Panc1 (cell line): Measurements from ENCODE around the gene CDCA7L. TPM values are rescaled to one million over a fixed set of nuclear protein-coding genes. Genes with fewer than 3 reads are reported as not detected.

Experiments used
- ATAC-seq: fragments of 200-7000 bp; cut with Tn5 transposase; 2 replicates; pipeline ENCODE4 v1.9.1; 2020; ENCODE audit warnings: mild to moderate bottlenecking, moderate library complexity
- BruUV-seq: library from RNA; stranded (reverse); fragments of 400-500 nt; replicated peaks from 2 replicates; lab custom pipeline; 2021; lab: Mats Ljungman, UMichigan
- CTCF ChIA-PET: fragments of 300-600 bp; sonication (Branson Sonifier 250); formaldehyde crosslinking; loops from one replicate; lab custom pipeline; 2022; ENCODE audit warnings: antibody characterized with exemption; lab: Charles Lee
- POLR2A ChIA-PET: fragments of 300-600 bp; sonication (Branson Sonifier 250); formaldehyde crosslinking; loops from one replicate; lab custom pipeline; 2022; ENCODE audit warnings: antibody characterized with exemption; lab: Charles Lee
- DNase-seq: peaks from one replicate; pipeline ENCODE4 v3.0.0-alpha.2; 2010; ENCODE audit warnings: low read depth, low spot score
- H3K27ac ChIP-seq: 2 replicates; pipeline ENCODE4 v1.5.1; 2011; ENCODE audit warnings: mild to moderate bottlenecking, low read length, inconsistent platforms
- H3K27me3 ChIP-seq: fragments of 200-500 bp; sonication (Bioruptor generic); 2 replicates; pipeline ENCODE4 v1.6.0; 2014; ENCODE audit warnings: low read length, inconsistent platforms; ENCODE audit not compliant: control insufficient read depth, insufficient read depth
- H3K36me3 ChIP-seq: fragments of 200-500 bp; sonication (Bioruptor generic); 2 replicates; pipeline ENCODE4 v1.5.1; 2014; ENCODE audit warnings: inconsistent platforms, mild to moderate bottlenecking, low read length, moderate library complexity; ENCODE audit not compliant: control insufficient read depth, insufficient read depth
- H3K4me1 ChIP-seq: 2 replicates; pipeline ENCODE4 v1.5.1; 2011; ENCODE audit warnings: inconsistent platforms, mild to moderate bottlenecking, low read length, moderate library complexity; ENCODE audit not compliant: control insufficient read depth, insufficient read depth
- H3K4me3 ChIP-seq, 2 experiments: 2 replicates each; pipeline ENCODE4 v1.5.1; 2011 to 2012; ENCODE audit warnings: low read depth in 2 of 2, low read length in 2 of 2, mild to moderate bottlenecking in 2 of 2, inconsistent platforms in 1 of 2, moderate library complexity in 1 of 2
- H3K9me3 ChIP-seq: fragments of 200-500 bp; sonication (Bioruptor generic); 2 replicates; pipeline ENCODE4 v1.5.1; 2014; ENCODE audit warnings: low read depth, mild to moderate bottlenecking, inconsistent platforms, low read length, moderate library complexity; ENCODE audit not compliant: control insufficient read depth, insufficient read depth
- CTCF ChIP-seq: fragments of 450-650 bp; IDR thresholded peaks from 2 replicates; pipeline ENCODE4 v1.5.1; 2017; ENCODE audit warnings: mild to moderate bottlenecking
- POLR2AphosphoS5 ChIP-seq: IDR thresholded peaks from 2 replicates; pipeline ENCODE4 v1.6.1; 2012; ENCODE audit warnings: mild to moderate bottlenecking, low read depth, low read length, moderate library complexity
- REST ChIP-seq, 2 experiments: IDR thresholded peaks; 2 replicates each; pipeline ENCODE4 v1.6.1; 2011 to 2012; ENCODE audit warnings: low read depth in 2 of 2, control low read depth in 1 of 2, low read length in 1 of 2, mild to moderate bottlenecking in 1 of 2, moderate library complexity in 1 of 2; ENCODE audit not compliant: insufficient read depth in 1 of 2
- SIN3A ChIP-seq: IDR thresholded peaks from 2 replicates; pipeline ENCODE4 v1.6.1; 2012; ENCODE audit warnings: low read depth, mild to moderate bottlenecking, low read length, moderate library complexity, borderline replicate concordance; ENCODE audit not compliant: insufficient read depth
- TCF7L2 ChIP-seq: IDR thresholded peaks from 2 replicates; pipeline ENCODE4 v1.6.1; 2011; ENCODE audit warnings: mild to moderate bottlenecking, low read depth, low read length, inconsistent platforms
- in situ Hi-C: cut with HindIII; loops from 2 replicates; pipeline ENCODE4 v1.10.0; 2016; ENCODE audit warnings: low sequenced_read_pairs, low pct_unique_long_range_greater_than_20kb
- intact Hi-C: fragments of 100-400 bp; cut with micrococcal nuclease; formaldehyde crosslinking; loops from one replicate; pipeline ENCODE4 v1.10.0; 2022; ENCODE audit not compliant: unreplicated experiment
- total RNA-seq: library from RNA; stranded (reverse); gene quantifications from one replicate; pipeline ENCODE4 v1.2.1, GENCODE V29; 2021; ENCODE audit not compliant: unreplicated experiment

Gene CDCA7L
- total RNA-seq, 1 experiment from 2014 or later, result 46.1 TPM

- no TSS peak for BruUV-seq
- H3K27ac ChIP-seq, result no peak overlapping the region
- H3K36me3 ChIP-seq, result peaks cover 3% of the 10 kb centered on the region; the same call in 1 of the 2 replicates
- in situ Hi-C loops, result no loop called here
- POLR2A ChIA-PET, result no interaction called here
- H3K4me3 ChIP-seq, result no peak overlapping the region
- no peaks in the 10 kb centered on the region for H3K9me3 ChIP-seq
- no peaks in the 10 kb centered on the region for H3K27me3 ChIP-seq
- no peak for ATAC-seq
- intact Hi-C loops, result no loop called here
- no peaks in the 10 kb centered on the region for H3K4me1 ChIP-seq
- CTCF ChIA-PET, result no interaction called here
- no peak for DNase-seq
- TF ChIP-seq SIN3A (no peak), REST (IDR thresholded peaks at IDR 0.05; ENCODE audit: insufficient read depth in 1 of 2, low read depth in 2 of 2, low read length in 1 of 2) (no peak), TCF7L2 (no peak), CTCF (no peak), POLR2AphosphoS5 (no peak)
Measured at GRCh38 chr7:21911341-21911875, 34.3 kb downstream of the CDCA7L start.

GRCh38 chr7:21910253-21910652 is 35.4 kb downstream of the CDCA7L start:
- BruUV-seq, result no TSS peak
- in situ Hi-C loops, result no loop called here
- H3K4me3 ChIP-seq, result no peak overlapping the region
- H3K9me3 ChIP-seq, result no peaks in the 10 kb centered on the region
- H3K27me3 ChIP-seq, result no peaks in the 10 kb centered on the region
- no peak for DNase-seq
- CTCF ChIA-PET, result no interaction called here
- TF ChIP-seq TCF7L2 (no peak), REST (IDR thresholded peaks at IDR 0.05; ENCODE audit: insufficient read depth in 1 of 2, low read depth in 2 of 2, low read length in 1 of 2) (no peak), CTCF (no peak), POLR2AphosphoS5 (no peak), SIN3A (no peak)
- no peak overlapping the region for H3K27ac ChIP-seq
- POLR2A ChIA-PET, result no interaction called here
- ATAC-seq, result no peak
- peaks cover 3% of the 10 kb centered on the region; the same call in 1 of the 2 replicates for H3K36me3 ChIP-seq
- no peaks in the 10 kb centered on the region for H3K4me1 ChIP-seq
- intact Hi-C loops, result no loop called here
